Measurements from ENCODE around the gene UFM1.
"Not testable (repeated sequence)": the region's sequence is repeated elsewhere in the genome, so short reads cannot be mapped to it uniquely, and the experiment has no call there.

- not testable (repeated sequence) for TF ChIP-seq ETV5 (CRISPR knock-in tag; IDR thresholded peaks at IDR 0.05; ENCODE audit: low read depth); JUN (IDR thresholded peaks at IDR 0.05; ENCODE audit: borderline replicate concordance, low read depth, low read length); JUN (CRISPR knock-in tag; IDR thresholded peaks at IDR 0.05; ENCODE audit: borderline replicate concordance); SRSF3 (IDR thresholded peaks at IDR 0.05; ENCODE audit: insufficient read depth, low read length); PRDM10 (IDR thresholded peaks at IDR 0.05; ENCODE audit: partially characterized antibody); CTCF (IDR thresholded peaks at IDR 0.05 in 2 of 3, conservative IDR thresholded peaks at IDR 0.05 in 1 of 3; ENCODE audit: insufficient read depth in 2 of 3, low read depth in 1 of 3, low read length in 3 of 3); MYNN (IDR thresholded peaks at IDR 0.05); MYNN (CRISPR knock-in tag; IDR thresholded peaks at IDR 0.05); CHD4 (IDR thresholded peaks at IDR 0.05; ENCODE audit: insufficient read depth, insufficient replicate concordance, low read depth, low read length, poor library complexity, severe bottlenecking); TAF1 (IDR thresholded peaks at IDR 0.05; ENCODE audit: control insufficient read depth, extremely low read depth, insufficient read depth, low read length, severe bottlenecking); NFIC (IDR thresholded peaks at IDR 0.05); ZBTB8A (IDR thresholded peaks at IDR 0.05; ENCODE audit: partially characterized antibody); POLR2AphosphoS5 (IDR thresholded peaks at IDR 0.05; ENCODE audit: control insufficient read depth, insufficient read depth, low read depth, low read length); ZNF655 (CRISPR knock-in tag; IDR thresholded peaks at IDR 0.05); JUND (IDR thresholded peaks at IDR 0.05; ENCODE audit: borderline replicate concordance, low read depth, low read length); JUND (tag; IDR thresholded peaks at IDR 0.05; ENCODE audit: borderline replicate concordance, low read depth, low read length); TARDBP (IDR thresholded peaks at IDR 0.05)
Observed at GRCh38 chr13:38370096-38370495, 20.4 kb downstream of the UFM1 start.
